ENCODE results near the gene NMT2. TPM values are rescaled to one million over a fixed set of nuclear protein-coding genes. Genes with fewer than 3 reads are reported as not detected.

NMT2 gene
- total RNA-seq, 1 experiment from 2014 or later = 11.8 TPM

DNA sequence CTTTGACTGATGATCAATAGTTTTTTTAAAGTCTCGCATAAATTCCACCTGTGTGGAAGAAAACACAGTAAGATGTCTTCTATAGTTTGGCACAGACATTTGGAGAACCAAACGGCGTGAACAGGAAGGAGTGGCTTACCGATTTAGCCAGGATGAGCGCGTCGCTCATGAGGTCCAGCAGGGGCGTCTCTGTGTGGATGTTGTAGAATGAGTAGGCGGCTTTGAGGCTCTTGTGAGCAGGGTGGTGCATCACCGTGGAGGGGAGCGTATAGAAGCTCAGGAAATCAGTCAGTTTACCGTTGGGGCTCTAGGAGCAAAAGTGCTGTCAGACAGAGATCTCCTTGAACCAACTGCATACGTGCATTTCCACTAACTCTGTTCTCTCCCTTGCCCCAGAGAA lies 55.8 kb downstream of the NMT2 start:
- H3K27ac ChIP-seq (ENCODE audit: insufficient read length, low read depth, low read length) = no peak overlapping the region
- H3K9me3 ChIP-seq (ENCODE audit: control insufficient read depth, low read depth, low read length) = no peaks in the 10 kb centered on the region
- no peak overlapping the region for H2AFZ ChIP-seq (ENCODE audit: low read length)
- no CpG with 5 or more reads among the region's 13 CpGs for WGBS (ENCODE audit: extremely low coverage, insufficient read length, low lambda C conversion rate)
- peaks cover 0 to 22% (median 19%) of the 10 kb centered on the region in 3 experiments for H3K36me3 Mint-ChIP-seq (ENCODE audit: insufficient read depth in 1 of 3, low read depth in 3 of 3)
- H2BK12ac ChIP-seq (ENCODE audit: insufficient read length, low read depth, low read length) = no peak overlapping the region
- H3K79me2 ChIP-seq (ENCODE audit: insufficient read depth, low read length) = no peaks in the 10 kb centered on the region
- no peak overlapping the region for H3K18ac ChIP-seq (ENCODE audit: insufficient read length, low read depth, low read length)
- no peak overlapping the region for H3K4me2 ChIP-seq (ENCODE audit: insufficient read depth, insufficient read length, low read length)
- no peak overlapping the region for H2BK120ac ChIP-seq (ENCODE audit: low read depth, low read length, poor library complexity, severe bottlenecking)
- H4K5ac ChIP-seq (ENCODE audit: insufficient read length, low read depth, low read length) = no peak overlapping the region
- H3K4me1 Mint-ChIP-seq = no peaks in the 10 kb centered on the region
- no peak overlapping the region for H4K8ac ChIP-seq (replicated peaks; ENCODE audit: insufficient read length, low read depth, low read length)
- no peaks in the 10 kb centered on the region for H3K27me3 Mint-ChIP-seq (ENCODE audit: low read depth)
- no peak overlapping the region for H2AK5ac ChIP-seq (ENCODE audit: insufficient read length, low read length)
- H3K79me1 ChIP-seq (ENCODE audit: insufficient read depth, low read depth, low read length, poor library complexity, severe bottlenecking) = no peaks in the 10 kb centered on the region
- TF ChIP-seq, protein P1, sequence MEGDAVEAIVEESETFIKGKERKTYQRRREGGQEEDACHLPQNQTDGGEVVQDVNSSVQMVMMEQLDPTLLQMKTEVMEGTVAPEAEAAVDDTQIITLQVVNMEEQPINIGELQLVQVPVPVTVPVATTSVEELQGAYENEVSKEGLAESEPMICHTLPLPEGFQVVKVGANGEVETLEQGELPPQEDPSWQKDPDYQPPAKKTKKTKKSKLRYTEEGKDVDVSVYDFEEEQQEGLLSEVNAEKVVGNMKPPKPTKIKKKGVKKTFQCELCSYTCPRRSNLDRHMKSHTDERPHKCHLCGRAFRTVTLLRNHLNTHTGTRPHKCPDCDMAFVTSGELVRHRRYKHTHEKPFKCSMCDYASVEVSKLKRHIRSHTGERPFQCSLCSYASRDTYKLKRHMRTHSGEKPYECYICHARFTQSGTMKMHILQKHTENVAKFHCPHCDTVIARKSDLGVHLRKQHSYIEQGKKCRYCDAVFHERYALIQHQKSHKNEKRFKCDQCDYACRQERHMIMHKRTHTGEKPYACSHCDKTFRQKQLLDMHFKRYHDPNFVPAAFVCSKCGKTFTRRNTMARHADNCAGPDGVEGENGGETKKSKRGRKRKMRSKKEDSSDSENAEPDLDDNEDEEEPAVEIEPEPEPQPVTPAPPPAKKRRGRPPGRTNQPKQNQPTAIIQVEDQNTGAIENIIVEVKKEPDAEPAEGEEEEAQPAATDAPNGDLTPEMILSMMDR (conservative IDR thresholded peaks at IDR 0.05) = peak; percentile 35; the same call in 2 of the 3 replicates
- peak overlapping the region in 1 of 3 experiments; percentile 40; a peak in 2 of 7 replicates for H3K27ac Mint-ChIP-seq
- peaks cover 0 to 3% of the 10 kb centered on the region in 2 experiments; a peak in 1 of 5 replicates for H3K9me3 Mint-ChIP-seq
- H3K9ac ChIP-seq (ENCODE audit: extremely low read depth, insufficient read length, low read length) = no peak overlapping the region
- H3T11ph ChIP-seq (ENCODE audit: low read length) = no peak overlapping the region
- no peak overlapping the region for H2BK5ac ChIP-seq (ENCODE audit: insufficient read length, low read length)
- H3K14ac ChIP-seq (ENCODE audit: insufficient read depth, low read length) = no peak overlapping the region
- H3K4ac ChIP-seq (ENCODE audit: low read depth, low read length) = no peak overlapping the region
- H2BK15ac ChIP-seq (ENCODE audit: low read depth, low read length) = no peak overlapping the region
- no peak overlapping the region for H4K91ac ChIP-seq (ENCODE audit: insufficient read length, low read depth, low read length)
- no peaks in the 10 kb centered on the region for H3K4me1 ChIP-seq (ENCODE audit: insufficient read depth, low read length)
- no peak overlapping the region for H3K23ac ChIP-seq (ENCODE audit: insufficient read length, low read depth, low read length)
- DNase-seq = peak; percentile 50
- no peaks in the 10 kb centered on the region for H4K20me1 ChIP-seq (ENCODE audit: control insufficient read depth, insufficient read depth, insufficient read length)
- no peaks in the 10 kb centered on the region for H3K23me2 ChIP-seq (ENCODE audit: insufficient read length, low read depth, low read length, poor library complexity, severe bottlenecking)
- H3K27me3 ChIP-seq (ENCODE audit: insufficient read depth, low read length) = no peaks in the 10 kb centered on the region
- no peak overlapping the region for H3K56ac ChIP-seq (ENCODE audit: insufficient read length, low read depth, low read length)
- H3K4me3 Mint-ChIP-seq = no peak overlapping the region
- no peak overlapping the region for H2BK20ac ChIP-seq (ENCODE audit: low read depth, low read length, poor library complexity, severe bottlenecking)
